T47D (cell line): ENCODE data around the gene RAD9B.
"Not testable (repeated sequence)": the region's sequence is repeated elsewhere in the genome, so short reads cannot be mapped to it uniquely, and the experiment has no call there.

ENCODE experiments used
- DNase-seq, 2 experiments: peaks; one replicate each; pipeline versions ENCODE4 v3.0.0 to v3.0.0-alpha.2; 2011 to 2012; ENCODE audit warnings: low read depth in 1 of 2, low spot score in 1 of 2
- JUND ChIP-seq: IDR thresholded peaks from 2 replicates; pipeline ENCODE4 v1.6.1; 2012; ENCODE audit warnings: low read depth
- in situ Hi-C: cut with HindIII; loops from 2 replicates; pipeline ENCODE4 v1.10.0; 2016; ENCODE audit warnings: low sequenced_read_pairs, low pct_unique_long_range_greater_than_20kb

RAD9B gene

GRCh38 chr12:110501399-110501751, 756 bp upstream of the RAD9B start:
- DNase-seq, result peak; percentile 37 to 81
- no peak for TF ChIP-seq JUND
- in situ Hi-C loops, result no loop called here

DNA sequence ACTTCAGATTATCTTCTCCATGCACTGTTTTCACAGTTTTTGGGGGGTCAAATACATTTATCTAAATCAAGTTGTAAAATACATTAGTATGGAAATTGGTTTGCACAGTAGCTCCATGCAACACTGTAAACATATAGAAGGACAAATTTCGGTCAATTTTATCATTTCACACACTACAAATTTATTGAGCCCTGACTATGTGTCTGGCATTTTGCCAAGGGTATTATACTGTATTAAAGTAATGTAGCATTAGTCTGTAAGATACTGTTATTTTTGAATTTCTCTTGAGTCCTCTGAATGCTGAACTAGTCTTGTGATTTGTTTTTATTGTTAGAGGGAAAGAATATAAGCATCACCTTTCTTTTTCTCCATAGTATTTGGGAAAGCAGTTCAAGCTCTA, 1.3 kb downstream of the RAD9B start:
- in situ Hi-C loops, result no loop called here
- DNase-seq, result no peak

GRCh38 chr12:110505332-110505731, 3.2 kb downstream of the RAD9B start:
- DNase-seq, result no peak
- in situ Hi-C loops, result no loop called here
- no peak for TF ChIP-seq JUND

More for the DNA sequence above, 1.3 kb downstream of the RAD9B start:
- TF ChIP-seq JUND, result no peak

GRCh38 chr12:110508071-110508586, 6.0 kb downstream of the RAD9B start:
- DNase-seq, result no peak
- TF ChIP-seq JUND, result no peak
- in situ Hi-C loops, result no loop called here

DNA sequence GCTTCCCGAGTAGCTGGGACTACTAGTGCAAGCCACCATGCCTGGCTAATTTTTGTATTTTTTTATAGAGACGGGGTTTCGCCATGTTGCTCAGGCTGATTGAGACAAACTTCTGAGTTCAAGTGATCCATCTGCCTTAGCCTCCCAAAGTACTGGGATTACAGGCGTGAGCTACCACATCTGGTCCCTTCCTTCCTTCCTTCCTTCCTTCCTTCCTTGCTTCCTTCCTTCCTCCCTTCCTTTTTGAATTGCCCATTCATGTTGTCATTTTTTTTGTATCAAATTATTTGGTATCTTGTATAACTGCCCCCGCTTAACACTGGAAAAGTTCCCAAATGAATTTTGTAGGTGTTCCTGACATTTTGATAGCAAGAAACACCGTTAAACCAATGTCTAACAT, 11.7 kb downstream of the RAD9B start:
- in situ Hi-C loops, result no loop called here
- no peak for DNase-seq
- TF ChIP-seq JUND, result no peak

DNA sequence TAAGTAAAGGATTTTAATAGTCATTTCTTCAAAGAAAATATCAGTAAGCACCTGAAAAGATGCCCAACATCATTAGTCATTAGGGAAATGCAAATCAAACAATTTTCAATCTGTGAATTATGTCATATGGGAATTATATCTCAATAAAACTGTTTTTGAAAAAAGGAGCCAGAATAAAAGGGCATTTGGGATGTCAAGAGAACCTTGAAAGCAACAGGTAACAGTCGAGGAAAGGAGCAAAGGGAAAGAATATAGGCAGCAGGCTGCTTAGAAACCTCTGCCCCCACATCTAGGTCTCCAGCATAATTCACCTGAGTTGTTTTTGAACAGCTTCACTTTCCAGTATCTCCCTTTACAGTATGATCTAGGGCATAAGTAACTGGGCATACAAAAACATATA, 12.2 kb downstream of the RAD9B start:
- in situ Hi-C loops, result no loop called here
- DNase-seq, result no peak
- no peak for TF ChIP-seq JUND

GRCh38 chr12:110516995-110517394, 14.9 kb downstream of the RAD9B start:
- no peak for TF ChIP-seq JUND
- in situ Hi-C loops, result no loop called here
- no peak for DNase-seq

DNA sequence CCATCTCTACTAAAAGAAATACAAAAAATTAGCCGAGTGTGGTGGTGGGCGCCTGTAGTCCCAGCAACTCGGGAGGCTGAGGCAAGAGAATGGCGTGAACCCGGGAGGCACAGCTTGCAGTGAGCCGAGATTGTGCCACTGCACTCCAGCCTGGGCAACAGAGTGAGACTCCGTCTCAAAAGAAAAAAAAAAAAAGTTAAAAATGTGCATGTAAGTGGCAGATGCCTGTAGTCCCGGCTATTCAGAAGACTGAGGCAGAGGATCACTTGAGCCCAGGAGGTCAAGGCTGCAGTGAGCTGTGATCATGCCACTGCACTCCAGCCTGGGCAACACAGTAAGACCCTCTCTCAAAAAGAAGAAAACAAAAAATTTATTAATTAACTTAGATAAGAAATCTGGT, 15.9 kb downstream of the RAD9B start:
- in situ Hi-C loops, DNase-seq: not testable (repeated sequence)

DNA sequence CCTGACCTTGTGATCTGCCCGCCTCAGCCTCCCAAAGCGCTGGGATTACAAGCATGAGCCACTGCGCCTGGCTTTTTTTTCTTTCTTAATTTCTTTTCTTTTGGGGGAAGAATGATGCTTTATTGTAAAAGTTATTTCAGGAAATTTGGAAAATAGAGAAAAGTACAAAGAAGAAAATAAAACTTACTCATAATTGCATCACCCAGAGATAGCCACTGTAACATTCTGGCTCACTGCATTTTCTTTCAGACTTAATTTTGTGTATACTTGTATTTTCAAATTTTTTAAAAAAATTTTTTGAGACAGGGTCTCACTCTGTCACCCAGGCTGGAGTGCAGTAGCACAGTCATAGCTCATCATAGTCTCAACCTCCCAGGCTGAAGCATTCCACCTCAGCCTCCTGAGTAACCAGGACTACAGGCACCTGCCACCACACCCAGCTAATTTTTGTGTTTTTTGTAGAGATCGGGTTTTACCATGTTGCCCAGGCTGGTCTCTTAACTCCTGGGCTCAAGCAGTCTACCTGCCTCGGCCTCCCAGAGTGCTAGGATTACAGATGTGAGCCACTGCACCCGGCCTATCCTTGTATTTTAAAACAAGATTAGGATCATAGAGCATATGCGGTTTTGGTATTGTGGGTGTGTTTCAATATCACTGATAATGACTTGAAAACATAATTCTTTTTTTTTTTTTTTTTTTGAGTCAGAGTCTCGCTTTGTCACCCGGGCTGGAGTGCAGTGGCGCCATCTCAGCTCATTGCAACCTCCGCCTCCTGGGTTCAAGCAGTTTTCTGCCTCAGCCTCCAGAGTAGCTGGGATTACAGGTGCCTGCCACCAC, 19.0 kb downstream of the RAD9B start:
- in situ Hi-C loops, DNase-seq: not testable (repeated sequence)

DNA sequence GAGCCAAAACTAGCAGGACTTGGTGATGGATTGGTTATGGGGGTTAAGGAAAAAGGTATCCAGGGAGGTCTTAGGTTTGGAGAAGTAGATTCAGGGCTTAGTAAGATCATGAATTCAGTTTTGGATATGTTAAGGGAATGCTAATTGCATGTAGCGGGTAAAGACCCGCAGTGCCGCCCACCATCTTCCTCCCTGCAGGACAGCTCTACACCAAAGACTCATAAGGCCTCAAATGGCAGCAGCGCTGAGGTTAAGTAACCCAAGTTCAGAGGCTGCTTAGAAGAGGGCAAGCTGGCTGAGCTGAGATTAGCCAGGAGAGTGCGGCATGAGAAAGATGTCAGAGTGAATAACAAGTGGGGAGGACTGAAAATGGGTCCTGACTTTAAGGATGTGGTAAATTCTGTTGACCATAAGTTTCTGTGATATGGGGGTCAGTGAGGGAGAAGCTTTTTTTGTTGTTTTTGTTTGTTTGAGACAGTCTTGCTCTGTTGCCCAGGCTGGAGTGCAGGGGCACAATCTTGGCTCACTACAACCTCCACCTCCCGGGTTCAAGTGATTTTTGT, 26.2 kb downstream of the RAD9B start:
- TF ChIP-seq JUND, result no peak
- DNase-seq, result no peak
- in situ Hi-C loops, result no loop called here

DNA sequence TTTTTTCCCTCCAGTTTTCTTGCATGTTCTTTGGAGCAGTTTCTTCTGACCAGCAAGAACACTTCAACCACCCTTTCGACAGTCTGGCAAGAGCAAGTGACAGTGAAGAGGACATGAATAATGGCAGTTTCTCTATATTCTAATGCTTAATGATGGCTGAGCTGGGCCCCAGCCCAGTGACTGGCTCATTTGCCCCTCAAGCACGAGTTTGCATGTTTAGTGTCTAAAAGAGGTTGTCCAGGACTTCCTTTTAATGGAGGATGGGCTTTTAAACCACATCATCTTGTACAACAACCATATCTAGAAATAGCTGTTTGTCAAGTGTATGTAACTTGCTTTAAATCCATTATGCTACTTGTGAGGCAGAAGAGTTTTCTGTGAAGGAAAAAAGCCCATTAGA, 28.4 kb downstream of the RAD9B start:
- TF ChIP-seq JUND, result no peak
- DNase-seq, result no peak
- in situ Hi-C loops, result no loop called here

- TF ChIP-seq JUND, result no peak
- peak in 1 of 2 experiments; percentile 25 for DNase-seq
- in situ Hi-C loops, result no loop called here
These were observed 29.7 kb downstream of the RAD9B start for GRCh38 chr12:110531741-110532333.

- DNase-seq, result no peak
- in situ Hi-C loops, result no loop called here
- no peak for TF ChIP-seq JUND
These were observed 30.5 kb downstream of the RAD9B start for GRCh38 chr12:110532644-110533043.
